Activated CD8-positive, alpha-beta T cell treated with anti-CD3 and anti-CD28 coated beads for 36 hours (primary cell): Measurements from ENCODE around the gene CCDC167. TPM values are rescaled to one million over a fixed set of nuclear protein-coding genes. Genes with fewer than 3 reads are reported as not detected.

ENCODE experiments used
- ATAC-seq: fragments of 200-7000 bp; cut with Tn5 transposase; one replicate; pipeline ENCODE4 v1.10.0; 2021; ENCODE audit warnings: mild to moderate bottlenecking, moderate library complexity
- CTCF ChIA-PET: fragments of 350-600 bp; sonication (Branson Sonifier 250); formaldehyde crosslinking; loops from one replicate; lab custom pipeline; 2021; ENCODE audit warnings: antibody characterized with exemption; lab: Charles Lee
- POLR2A ChIA-PET: fragments of 350-600 bp; sonication (Branson Sonifier 250); formaldehyde crosslinking; loops from one replicate; lab custom pipeline; 2021; ENCODE audit warnings: antibody characterized with exemption; lab: Charles Lee
- DNase-seq: peaks from one replicate; pipeline ENCODE4 v3.0.0-alpha.2; 2020
- H3K27ac Mint-ChIP-seq: one replicate; pipeline ENCODE4 v1.8.0; 2021; ENCODE audit warnings: mild to moderate bottlenecking, mixed read lengths
- H3K27me3 Mint-ChIP-seq: one replicate; pipeline ENCODE4 v1.8.0; 2021; ENCODE audit warnings: mixed read lengths
- H3K36me3 Mint-ChIP-seq: one replicate; pipeline ENCODE4 v1.8.0; 2021; ENCODE audit warnings: low read depth, mixed read lengths
- H3K4me1 Mint-ChIP-seq: one replicate; pipeline ENCODE4 v1.8.0; 2021; ENCODE audit warnings: low read depth, mixed read lengths
- H3K4me3 Mint-ChIP-seq: one replicate; pipeline ENCODE4 v1.8.0; 2021; ENCODE audit warnings: mild to moderate bottlenecking, moderate library complexity, mixed read lengths
- H3K9me3 Mint-ChIP-seq: one replicate; pipeline ENCODE4 v1.8.0; 2021; ENCODE audit warnings: mixed read lengths
- intact Hi-C: fragments of 100-400 bp; cut with micrococcal nuclease; formaldehyde crosslinking; loops from one replicate; pipeline ENCODE4 v1.10.0; 2022
- total RNA-seq, 2 experiments: library from RNA; stranded (reverse); gene quantifications; one replicate each; pipeline ENCODE4 v1.2.3, GENCODE V29; 2021
- TF ChIP-seq, protein P1 (sequence below): fragments of 200-600 bp; IDR thresholded peaks from one replicate; pipeline ENCODE4 v1.8.0; 2022; ENCODE audit warnings: antibody characterized with exemption, mild to moderate bottlenecking

CCDC167 gene
- total RNA-seq, 2 experiments from 2014 or later, result 63.7 to 68.1 TPM

DNA sequence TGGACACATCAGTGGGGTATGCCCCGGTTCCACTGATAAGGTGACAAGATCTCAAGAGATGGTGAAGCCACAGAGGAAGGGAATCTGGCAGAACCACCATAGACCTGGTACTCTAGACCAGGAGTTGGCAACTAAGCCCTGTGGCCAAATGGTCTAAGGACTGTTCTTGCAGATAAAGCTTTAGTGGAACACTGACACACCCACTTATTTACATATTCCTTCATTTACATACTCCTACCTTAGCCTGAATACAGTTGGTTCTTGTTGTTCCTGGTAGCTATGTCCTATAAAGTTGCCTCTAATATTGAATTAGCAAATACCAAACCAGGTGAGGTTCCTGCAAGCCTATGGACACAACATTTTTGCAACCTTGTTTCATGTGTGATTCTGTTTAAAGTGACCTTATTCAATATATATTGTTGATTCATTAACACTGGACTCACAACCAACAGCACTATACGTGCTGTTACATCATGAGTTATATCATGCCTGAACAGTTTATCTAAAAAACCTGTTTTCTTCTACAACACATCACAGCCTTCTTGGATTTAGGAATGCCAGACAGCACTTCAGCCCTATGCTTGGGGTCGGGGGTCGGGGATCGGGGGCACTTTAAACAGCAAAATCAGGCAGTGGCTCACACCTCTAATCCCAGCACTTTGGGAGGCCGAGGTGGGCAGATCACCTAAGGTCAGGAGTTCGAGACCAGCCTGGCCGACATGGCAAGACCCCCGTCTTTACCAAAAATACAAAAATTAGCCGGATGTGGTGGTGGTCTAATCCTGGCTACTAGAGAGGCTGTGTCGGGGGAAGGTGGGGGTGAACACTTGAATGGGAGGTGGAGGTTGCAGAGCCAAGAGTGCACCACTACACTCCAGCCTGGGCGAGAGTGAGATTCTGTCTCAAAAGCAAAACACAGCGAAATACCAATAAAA is 2.5 kb downstream of the CCDC167 start:
- TF ChIP-seq, protein P1, sequence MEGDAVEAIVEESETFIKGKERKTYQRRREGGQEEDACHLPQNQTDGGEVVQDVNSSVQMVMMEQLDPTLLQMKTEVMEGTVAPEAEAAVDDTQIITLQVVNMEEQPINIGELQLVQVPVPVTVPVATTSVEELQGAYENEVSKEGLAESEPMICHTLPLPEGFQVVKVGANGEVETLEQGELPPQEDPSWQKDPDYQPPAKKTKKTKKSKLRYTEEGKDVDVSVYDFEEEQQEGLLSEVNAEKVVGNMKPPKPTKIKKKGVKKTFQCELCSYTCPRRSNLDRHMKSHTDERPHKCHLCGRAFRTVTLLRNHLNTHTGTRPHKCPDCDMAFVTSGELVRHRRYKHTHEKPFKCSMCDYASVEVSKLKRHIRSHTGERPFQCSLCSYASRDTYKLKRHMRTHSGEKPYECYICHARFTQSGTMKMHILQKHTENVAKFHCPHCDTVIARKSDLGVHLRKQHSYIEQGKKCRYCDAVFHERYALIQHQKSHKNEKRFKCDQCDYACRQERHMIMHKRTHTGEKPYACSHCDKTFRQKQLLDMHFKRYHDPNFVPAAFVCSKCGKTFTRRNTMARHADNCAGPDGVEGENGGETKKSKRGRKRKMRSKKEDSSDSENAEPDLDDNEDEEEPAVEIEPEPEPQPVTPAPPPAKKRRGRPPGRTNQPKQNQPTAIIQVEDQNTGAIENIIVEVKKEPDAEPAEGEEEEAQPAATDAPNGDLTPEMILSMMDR, result no peak
- Mint-ChIP-seq H3K4me3 (peak overlapping the region; percentile 7), H3K27ac (peak overlapping the region; percentile 32), H3K36me3 (peaks cover 28% of the 10 kb centered on the region), H3K27me3 (no peaks in the 10 kb centered on the region), H3K9me3 (peaks cover 4% of the 10 kb centered on the region), H3K4me1 (peaks cover 86% of the 10 kb centered on the region)
- ATAC-seq (no peak), DNase-seq (no peak)
- POLR2A ChIA-PET, result interaction anchor here (1.5 to 9.6 kb wide), 3 partner anchors 17 to 20 kb away, joined by 3 to 109 read pairs (median 40); no protein-coding TSS in a partner anchor
- CTCF ChIA-PET, result interaction anchor here (2.4 to 4.7 kb wide), 2 partner anchors 20 to 69 kb away, joined by 7 to 33 read pairs; no protein-coding TSS in a partner anchor
- intact Hi-C loops, result loop anchor here (5.0 kb wide), 1 partner anchor 55 kb away; no protein-coding TSS in a partner anchor

DNA sequence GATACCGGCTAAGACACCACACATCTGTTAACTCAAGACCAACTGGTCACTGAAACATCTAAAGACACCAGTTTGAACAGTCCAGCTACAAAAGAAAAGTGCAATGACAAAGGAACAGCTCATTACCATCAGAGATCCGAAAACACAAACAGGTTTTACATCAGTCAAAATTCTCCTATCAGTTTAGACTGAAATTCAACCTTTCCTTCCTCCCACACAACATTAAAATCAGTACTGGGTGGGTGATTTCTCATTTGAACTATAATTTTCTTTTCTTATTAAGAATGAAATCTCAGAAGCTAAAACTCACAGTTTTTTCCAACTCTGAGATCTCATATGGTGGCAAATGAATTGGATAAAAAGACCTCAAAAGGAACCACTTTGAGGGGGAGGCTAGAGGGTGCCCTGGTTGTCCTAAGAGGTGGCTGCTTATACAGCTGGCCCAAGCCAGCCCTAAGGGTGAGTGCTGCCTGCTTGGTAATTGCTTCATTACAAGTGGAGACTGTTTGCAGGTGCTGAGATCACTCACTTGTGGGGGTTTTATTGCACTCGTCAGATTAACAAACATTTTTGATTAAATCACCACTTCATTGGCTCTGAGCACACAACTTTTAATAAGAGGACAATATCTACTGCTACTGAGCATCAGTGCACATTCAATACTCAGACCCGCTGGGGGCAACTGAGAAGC is 4.3 kb downstream of the CCDC167 start:
- Mint-ChIP-seq H3K4me1 (peaks cover 88% of the 10 kb centered on the region), H3K9me3 (no peaks in the 10 kb centered on the region), H3K27me3 (no peaks in the 10 kb centered on the region), H3K27ac (peak overlapping the region; percentile 84), H3K4me3 (peak overlapping the region; percentile 9), H3K36me3 (peaks cover 28% of the 10 kb centered on the region)
- CTCF ChIA-PET, result interaction anchor here (1.0 to 4.7 kb wide), 11 partner anchors 9 to 197 kb away, joined by 3 to 33 read pairs (median 5); no protein-coding TSS in a partner anchor
- POLR2A ChIA-PET, result interaction anchor here (0.7 to 3.9 kb wide), 12 partner anchors 8 to 70 kb away, joined by 3 to 40 read pairs (median 4); partner anchors contain the start of gene CMTR1
- TF ChIP-seq, protein P1, result no peak
- intact Hi-C loops, result loop anchor here (5.0 kb wide), 1 partner anchor 57 kb away; no protein-coding TSS in a partner anchor
- peak; percentile 61 for DNase-seq
- peak; percentile 45 for ATAC-seq

DNA sequence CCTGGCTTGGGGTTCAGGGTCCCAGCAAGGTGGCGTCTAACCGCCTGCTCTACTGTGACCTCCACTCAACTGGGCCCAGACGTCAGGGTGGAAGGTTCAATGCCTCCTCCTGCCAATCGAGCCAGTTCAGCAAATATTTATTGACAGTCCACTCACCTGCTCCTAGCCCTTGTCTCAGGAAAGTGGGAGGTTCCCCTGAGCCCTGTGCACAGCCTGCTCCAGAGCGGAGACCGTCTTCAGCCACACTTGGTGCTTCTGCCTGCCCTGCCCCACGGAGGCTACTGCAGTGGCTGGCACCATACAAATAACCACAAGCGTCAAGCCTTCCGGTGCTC is 6.1 kb downstream of the CCDC167 start:
- TF ChIP-seq, protein P1, result no peak
- peaks cover 28% of the 10 kb centered on the region for H3K36me3 Mint-ChIP-seq
- H3K4me1 Mint-ChIP-seq, result peaks cover 92% of the 10 kb centered on the region
- POLR2A ChIA-PET, result interaction anchor here (3.9 kb wide), 1 partner anchor 24 kb away, joined by 40 read pairs; no protein-coding TSS in a partner anchor
- intact Hi-C loops, result no loop called here
- H3K27me3 Mint-ChIP-seq, result no peaks in the 10 kb centered on the region
- no peak for ATAC-seq
- DNase-seq, result no peak
- no peak overlapping the region for H3K27ac Mint-ChIP-seq
- no peaks in the 10 kb centered on the region for H3K9me3 Mint-ChIP-seq
- H3K4me3 Mint-ChIP-seq, result no peak overlapping the region
- CTCF ChIA-PET, result interaction anchor here (2.5 to 4.7 kb wide), 3 partner anchors 9 to 73 kb away, joined by 9 to 33 read pairs (median 32); no protein-coding TSS in a partner anchor

DNA sequence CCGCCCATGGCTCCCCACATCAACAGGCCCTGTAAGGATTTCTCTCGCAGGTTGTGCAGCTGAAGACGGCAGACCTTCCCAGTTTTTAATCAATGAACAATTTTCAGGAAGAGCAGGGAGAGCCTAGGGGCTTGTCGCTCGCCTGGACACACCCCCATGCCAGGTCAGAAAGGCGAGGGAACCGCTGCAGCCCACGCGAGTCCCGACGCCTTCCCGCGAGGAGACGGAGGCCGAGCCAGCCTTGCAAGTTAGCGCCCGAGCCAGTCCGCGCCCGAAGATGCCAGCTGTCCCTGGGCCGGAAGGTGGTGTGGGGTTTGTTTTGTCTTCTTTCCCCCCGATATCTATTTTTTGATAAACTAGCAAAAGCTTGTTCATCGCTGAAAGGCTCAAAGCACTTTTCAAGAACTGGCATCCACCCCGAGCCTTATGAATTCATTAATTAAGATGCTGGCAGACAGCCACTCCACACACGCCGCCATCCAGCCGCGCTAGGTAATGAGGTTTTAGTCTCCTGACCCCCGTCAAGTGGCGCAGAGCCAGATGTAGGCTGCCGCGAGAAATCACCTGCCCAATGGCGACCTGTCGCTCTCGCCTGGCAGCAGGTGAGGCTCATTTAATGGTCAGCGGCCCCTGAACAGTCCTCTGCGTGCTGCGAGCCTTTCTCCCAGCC is 6.6 kb downstream of the CCDC167 start:
- no peak for DNase-seq
- no peak overlapping the region for H3K4me3 Mint-ChIP-seq
- intact Hi-C loops, result no loop called here

More for the DNA sequence above, 6.6 kb downstream of the CCDC167 start:
- Mint-ChIP-seq H3K27me3 (no peaks in the 10 kb centered on the region), H3K9me3 (no peaks in the 10 kb centered on the region), H3K36me3 (peaks cover 29% of the 10 kb centered on the region), H3K27ac (no peak overlapping the region), H3K4me1 (peaks cover 93% of the 10 kb centered on the region)
- ATAC-seq, result no peak
- TF ChIP-seq, protein P1, result no peak
- ChIA-PET CTCF (interaction anchor here (0.8 to 3.4 kb wide), 5 partner anchors 8 to 73 kb away, joined by 3 to 32 read pairs (median 9); no protein-coding TSS in a partner anchor), POLR2A (interaction anchor here (0.8 to 3.4 kb wide), 5 partner anchors 9 to 26 kb away, joined by 3 to 26 read pairs (median 5); no protein-coding TSS in a partner anchor)
